Activated CD8-positive, alpha-beta T cell treated with anti-CD3 and anti-CD28 coated beads for 36 hours (primary cell): ENCODE data around the gene SFR1. TPM values are rescaled to one million over a fixed set of nuclear protein-coding genes. Genes with fewer than 3 reads are reported as not detected.

Source experiments
- ATAC-seq: fragments of 200-7000 bp; cut with Tn5 transposase; one replicate; pipeline ENCODE4 v1.10.0; 2021; ENCODE audit warnings: mild to moderate bottlenecking, moderate library complexity
- CTCF ChIA-PET: fragments of 350-600 bp; sonication (Branson Sonifier 250); formaldehyde crosslinking; loops from one replicate; lab custom pipeline; 2021; ENCODE audit warnings: antibody characterized with exemption; lab: Charles Lee
- POLR2A ChIA-PET: fragments of 350-600 bp; sonication (Branson Sonifier 250); formaldehyde crosslinking; loops from one replicate; lab custom pipeline; 2021; ENCODE audit warnings: antibody characterized with exemption; lab: Charles Lee
- DNase-seq: peaks from one replicate; pipeline ENCODE4 v3.0.0-alpha.2; 2020
- H3K27ac Mint-ChIP-seq: one replicate; pipeline ENCODE4 v1.8.0; 2021; ENCODE audit warnings: mild to moderate bottlenecking, mixed read lengths
- H3K27me3 Mint-ChIP-seq: one replicate; pipeline ENCODE4 v1.8.0; 2021; ENCODE audit warnings: mixed read lengths
- H3K36me3 Mint-ChIP-seq: one replicate; pipeline ENCODE4 v1.8.0; 2021; ENCODE audit warnings: low read depth, mixed read lengths
- H3K4me1 Mint-ChIP-seq: one replicate; pipeline ENCODE4 v1.8.0; 2021; ENCODE audit warnings: low read depth, mixed read lengths
- H3K4me3 Mint-ChIP-seq: one replicate; pipeline ENCODE4 v1.8.0; 2021; ENCODE audit warnings: mild to moderate bottlenecking, moderate library complexity, mixed read lengths
- H3K9me3 Mint-ChIP-seq: one replicate; pipeline ENCODE4 v1.8.0; 2021; ENCODE audit warnings: mixed read lengths
- intact Hi-C: fragments of 100-400 bp; cut with micrococcal nuclease; formaldehyde crosslinking; loops from one replicate; pipeline ENCODE4 v1.10.0; 2022
- total RNA-seq, 2 experiments: library from RNA; stranded (reverse); gene quantifications; one replicate each; pipeline ENCODE4 v1.2.3, GENCODE V29; 2021
- TF ChIP-seq, protein P1 (sequence below): fragments of 200-600 bp; IDR thresholded peaks from one replicate; pipeline ENCODE4 v1.8.0; 2022; ENCODE audit warnings: antibody characterized with exemption, mild to moderate bottlenecking

SFR1 gene
- total RNA-seq, 2 experiments from 2014 or later: 16.8 to 17.9 TPM

DNA sequence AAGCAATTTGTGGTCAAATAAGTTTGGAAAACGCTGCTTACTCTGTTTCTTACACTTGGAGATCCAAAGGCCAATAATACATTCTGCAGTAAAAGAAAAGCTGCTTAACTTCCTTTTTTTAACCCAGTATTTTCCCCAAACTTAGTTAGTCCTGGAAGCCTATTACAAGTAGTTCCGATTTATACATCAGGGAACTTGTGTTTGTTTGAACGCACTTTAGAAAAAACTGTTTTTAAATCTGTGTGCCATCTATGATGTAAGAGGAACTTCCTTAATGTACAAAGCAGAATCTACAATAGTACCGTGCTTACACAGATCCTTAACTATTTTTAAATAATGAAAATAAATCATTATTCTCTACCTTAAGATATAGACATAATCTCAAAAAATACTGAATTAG lies 23.0 kb downstream of the SFR1 start:
- H3K4me3 Mint-ChIP-seq: no peak overlapping the region
- no peaks in the 10 kb centered on the region for H3K4me1 Mint-ChIP-seq
- no peaks in the 10 kb centered on the region for H3K9me3 Mint-ChIP-seq
- H3K27me3 Mint-ChIP-seq: peaks cover 12% of the 10 kb centered on the region
- POLR2A ChIA-PET: interaction anchor here (0.6 kb wide), 1 partner anchor 202 kb away, joined by 3 read pairs; no protein-coding TSS in a partner anchor
- no peak for DNase-seq
- intact Hi-C loops: no loop called here
- CTCF ChIA-PET: interaction anchor here (0.9 kb wide), 1 partner anchor 26 kb away, joined by 3 read pairs; no protein-coding TSS in a partner anchor
- ATAC-seq: no peak
- H3K27ac Mint-ChIP-seq: no peak overlapping the region
- TF ChIP-seq, protein P1, sequence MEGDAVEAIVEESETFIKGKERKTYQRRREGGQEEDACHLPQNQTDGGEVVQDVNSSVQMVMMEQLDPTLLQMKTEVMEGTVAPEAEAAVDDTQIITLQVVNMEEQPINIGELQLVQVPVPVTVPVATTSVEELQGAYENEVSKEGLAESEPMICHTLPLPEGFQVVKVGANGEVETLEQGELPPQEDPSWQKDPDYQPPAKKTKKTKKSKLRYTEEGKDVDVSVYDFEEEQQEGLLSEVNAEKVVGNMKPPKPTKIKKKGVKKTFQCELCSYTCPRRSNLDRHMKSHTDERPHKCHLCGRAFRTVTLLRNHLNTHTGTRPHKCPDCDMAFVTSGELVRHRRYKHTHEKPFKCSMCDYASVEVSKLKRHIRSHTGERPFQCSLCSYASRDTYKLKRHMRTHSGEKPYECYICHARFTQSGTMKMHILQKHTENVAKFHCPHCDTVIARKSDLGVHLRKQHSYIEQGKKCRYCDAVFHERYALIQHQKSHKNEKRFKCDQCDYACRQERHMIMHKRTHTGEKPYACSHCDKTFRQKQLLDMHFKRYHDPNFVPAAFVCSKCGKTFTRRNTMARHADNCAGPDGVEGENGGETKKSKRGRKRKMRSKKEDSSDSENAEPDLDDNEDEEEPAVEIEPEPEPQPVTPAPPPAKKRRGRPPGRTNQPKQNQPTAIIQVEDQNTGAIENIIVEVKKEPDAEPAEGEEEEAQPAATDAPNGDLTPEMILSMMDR: no peak
- H3K36me3 Mint-ChIP-seq: no peaks in the 10 kb centered on the region

DNA sequence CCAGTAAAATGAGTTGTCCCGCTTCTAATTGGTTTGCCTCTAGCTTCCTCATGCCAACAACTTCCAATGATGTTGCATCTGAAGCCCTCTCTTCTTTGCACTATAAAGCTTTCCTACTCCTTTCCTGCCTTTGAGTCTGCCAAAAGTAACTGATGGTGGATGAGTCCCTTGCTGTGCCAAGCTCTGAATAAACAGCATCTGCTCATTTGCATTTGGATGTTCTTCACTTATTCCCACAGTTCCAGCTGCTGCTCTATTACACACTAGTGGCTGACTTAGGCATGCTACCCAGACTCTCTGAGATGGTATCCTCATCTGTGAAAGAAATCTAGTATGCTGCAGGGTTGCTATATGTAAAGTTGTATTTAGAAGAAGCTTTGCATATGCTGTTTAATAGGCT lies 24.9 kb downstream of the SFR1 start:
- intact Hi-C loops: no loop called here
- peaks cover 19% of the 10 kb centered on the region for H3K27me3 Mint-ChIP-seq
- no peak for DNase-seq
- no peaks in the 10 kb centered on the region for H3K4me1 Mint-ChIP-seq
- ChIA-PET POLR2A (interaction anchor here (1.0 to 1.6 kb wide), 3 partner anchors 25 to 32 kb away, joined by 3 to 4 read pairs (median 4); partner anchors contain the start of gene SFR1), CTCF (interaction anchor here (0.6 to 2.0 kb wide), 5 partner anchors 11 to 262 kb away, joined by 3 to 8 read pairs (median 6); partner anchors contain the start of gene SFR1)
- peaks cover under 1% of the 10 kb centered on the region for H3K36me3 Mint-ChIP-seq
- TF ChIP-seq, protein P1: no peak
- H3K4me3 Mint-ChIP-seq: no peak overlapping the region
- H3K9me3 Mint-ChIP-seq: peaks cover 9% of the 10 kb centered on the region
- no peak for ATAC-seq
- H3K27ac Mint-ChIP-seq: no peak overlapping the region

DNA sequence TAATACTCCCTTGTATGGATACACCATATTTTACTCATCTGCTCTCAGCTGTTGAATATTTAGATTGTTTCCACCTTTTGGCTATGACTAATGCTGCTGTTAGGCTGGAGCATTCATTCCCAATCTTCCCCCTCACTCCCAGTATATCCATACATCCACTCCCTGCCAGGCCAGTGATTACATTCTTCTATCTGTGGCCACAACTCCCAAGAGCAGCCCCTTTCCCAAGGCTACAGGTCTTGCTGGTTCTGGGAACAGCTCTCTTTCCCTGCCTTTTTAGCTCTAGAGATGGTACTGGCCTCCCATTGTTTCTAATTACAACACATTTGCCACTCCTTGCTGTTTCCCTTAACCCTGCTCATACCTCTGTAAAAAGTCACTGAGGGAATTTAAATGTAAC lies 28.2 kb downstream of the SFR1 start:
- no peak for ATAC-seq
- POLR2A ChIA-PET: no interaction called here
- Mint-ChIP-seq H3K27ac (no peak overlapping the region), H3K36me3 (peaks cover 5% of the 10 kb centered on the region), H3K4me1 (no peaks in the 10 kb centered on the region), H3K4me3 (no peak overlapping the region), H3K27me3 (peaks cover 21% of the 10 kb centered on the region), H3K9me3 (peaks cover 16% of the 10 kb centered on the region)
- intact Hi-C loops: no loop called here
- CTCF ChIA-PET: no interaction called here
- TF ChIP-seq, protein P1: no peak
- DNase-seq: no peak

DNA sequence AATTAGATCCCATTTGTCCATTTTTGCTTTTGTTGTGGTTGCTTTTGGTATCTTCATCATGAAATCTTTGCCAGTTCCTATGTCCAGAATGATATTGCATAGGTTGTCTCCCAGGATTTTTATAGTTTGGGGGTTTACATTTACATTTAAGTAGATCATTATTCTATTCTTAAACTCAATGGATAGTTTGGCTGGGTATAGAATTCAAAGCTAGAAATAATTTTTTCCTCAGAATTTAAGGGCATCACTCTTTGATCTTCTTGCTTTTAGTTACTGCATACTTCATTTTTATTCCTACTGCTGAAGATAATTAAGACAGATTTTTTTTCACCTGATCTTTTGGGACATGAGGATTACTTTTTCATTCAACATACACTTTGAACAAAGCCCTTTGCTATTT lies 29.8 kb downstream of the SFR1 start:
- peaks cover 29% of the 10 kb centered on the region for H3K27me3 Mint-ChIP-seq
- intact Hi-C loops: no loop called here
- ChIA-PET POLR2A (no interaction called here), CTCF (no interaction called here)
- peaks cover 5% of the 10 kb centered on the region for H3K36me3 Mint-ChIP-seq
- peaks cover 16% of the 10 kb centered on the region for H3K9me3 Mint-ChIP-seq
- ATAC-seq (no peak), DNase-seq (no peak)
- no peak overlapping the region for H3K27ac Mint-ChIP-seq
- H3K4me3 Mint-ChIP-seq: no peak overlapping the region
- TF ChIP-seq, protein P1: no peak
- no peaks in the 10 kb centered on the region for H3K4me1 Mint-ChIP-seq

DNA sequence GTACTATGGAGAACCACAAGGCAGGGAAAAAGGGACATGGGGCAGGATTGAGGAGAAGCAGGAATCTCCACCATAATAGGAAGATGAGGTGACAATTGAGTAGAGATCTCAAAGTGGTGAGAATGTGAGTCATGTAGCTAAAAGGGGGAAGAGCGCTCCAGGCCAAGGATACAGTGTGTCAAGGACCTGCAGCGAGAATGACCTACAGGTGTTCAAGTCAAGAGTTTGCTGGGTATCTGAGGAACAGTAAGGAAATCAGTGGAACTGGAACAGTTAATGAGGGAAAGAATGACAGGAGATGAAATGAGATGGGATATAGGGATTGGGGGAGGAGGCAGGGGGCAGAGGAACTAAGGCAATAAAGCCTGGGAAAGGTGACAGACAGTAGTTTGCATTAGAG lies 33.6 kb downstream of the SFR1 start:
- H3K27ac Mint-ChIP-seq: no peak overlapping the region
- H3K4me3 Mint-ChIP-seq: no peak overlapping the region
- ChIA-PET POLR2A (interaction anchor here (0.7 kb wide), 1 partner anchor 26 kb away, joined by 3 read pairs; no protein-coding TSS in a partner anchor), CTCF (no interaction called here)
- no peaks in the 10 kb centered on the region for H3K4me1 Mint-ChIP-seq
- peaks cover 5% of the 10 kb centered on the region for H3K36me3 Mint-ChIP-seq
- ATAC-seq (no peak), DNase-seq (no peak)
- peaks cover 16% of the 10 kb centered on the region for H3K9me3 Mint-ChIP-seq
- TF ChIP-seq, protein P1: no peak
- intact Hi-C loops: no loop called here
- peaks cover 34% of the 10 kb centered on the region for H3K27me3 Mint-ChIP-seq
